Activated CD8-positive, alpha-beta memory T cell treated with anti-CD3 and anti-CD28 coated beads, Interleukin-2, amount 50 U/mL, for 1 hour (primary cell): ENCODE data around the gene RCAN3.
"Not testable (repeated sequence)": the region's sequence is repeated elsewhere in the genome, so short reads cannot be mapped to it uniquely, and the experiment has no call there.

Experiments used
- DNase-seq: peaks from one replicate; pipeline ENCODE4 v3.0.0-alpha.2; 2020; ENCODE audit errors: extremely low read depth

RCAN3 gene

GRCh38 chr1:24486331-24487065 lies 16.1 kb upstream of the RCAN3 start:
- DNase-seq, result no peak

- DNase-seq, result no peak
Observed at GRCh38 chr1:24487455-24487854, 15.2 kb upstream of the RCAN3 start.

DNA sequence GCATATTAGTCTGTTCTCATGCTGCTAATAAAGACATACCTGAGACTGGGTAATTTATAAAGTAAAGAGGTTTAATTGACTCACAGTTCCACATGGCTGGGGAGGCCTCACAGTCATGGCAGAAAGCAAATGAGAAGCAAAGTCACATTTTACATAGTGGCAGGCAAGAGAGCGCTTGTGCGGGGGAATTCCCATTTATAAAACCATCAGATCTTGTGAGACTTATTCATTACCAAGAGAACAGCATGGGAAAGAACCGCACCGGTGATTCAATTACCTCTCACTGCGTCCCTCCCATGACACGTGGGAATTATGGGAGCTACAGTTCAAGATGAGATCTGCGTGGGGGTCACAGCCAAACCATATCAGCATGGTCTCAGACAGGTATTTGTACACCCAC lies 14.5 kb upstream of the RCAN3 start:
- DNase-seq, result not testable (repeated sequence)

- no peak for DNase-seq
Observed at GRCh38 chr1:24489674-24490073, 13.0 kb upstream of the RCAN3 start.

DNA sequence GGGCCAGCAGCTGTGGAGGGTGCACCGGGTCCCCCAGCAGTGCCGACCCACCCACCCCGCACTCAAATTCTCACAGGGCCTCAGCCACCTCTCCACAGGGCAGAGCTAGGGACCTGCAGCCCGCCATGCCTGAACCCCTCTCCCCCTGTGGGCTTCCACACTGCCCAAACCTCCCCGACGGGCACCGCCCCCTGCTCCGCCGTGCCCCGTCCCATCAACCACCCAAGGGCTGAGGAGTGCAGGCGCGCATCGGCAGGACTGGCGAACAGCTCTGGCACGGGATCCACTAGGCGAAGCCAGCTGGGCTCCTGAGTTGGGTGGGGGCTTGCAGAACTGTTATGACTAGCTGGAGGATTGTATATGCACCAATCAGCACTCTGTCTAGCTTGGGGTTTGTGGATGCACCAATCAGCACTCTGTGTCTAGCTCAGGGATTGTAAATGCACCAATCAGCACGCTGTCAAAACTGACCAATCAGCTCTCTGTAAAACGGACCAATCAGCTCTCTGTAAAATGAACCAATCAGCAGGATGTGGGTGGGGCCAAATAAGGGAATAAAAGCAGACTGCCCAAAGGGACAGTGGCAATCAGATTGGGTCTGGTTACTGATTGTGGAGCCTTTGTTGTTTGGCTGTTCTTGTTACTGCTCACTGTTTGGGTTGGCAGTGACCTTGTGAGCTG lies 12.4 kb upstream of the RCAN3 start:
- no peak for DNase-seq

DNA sequence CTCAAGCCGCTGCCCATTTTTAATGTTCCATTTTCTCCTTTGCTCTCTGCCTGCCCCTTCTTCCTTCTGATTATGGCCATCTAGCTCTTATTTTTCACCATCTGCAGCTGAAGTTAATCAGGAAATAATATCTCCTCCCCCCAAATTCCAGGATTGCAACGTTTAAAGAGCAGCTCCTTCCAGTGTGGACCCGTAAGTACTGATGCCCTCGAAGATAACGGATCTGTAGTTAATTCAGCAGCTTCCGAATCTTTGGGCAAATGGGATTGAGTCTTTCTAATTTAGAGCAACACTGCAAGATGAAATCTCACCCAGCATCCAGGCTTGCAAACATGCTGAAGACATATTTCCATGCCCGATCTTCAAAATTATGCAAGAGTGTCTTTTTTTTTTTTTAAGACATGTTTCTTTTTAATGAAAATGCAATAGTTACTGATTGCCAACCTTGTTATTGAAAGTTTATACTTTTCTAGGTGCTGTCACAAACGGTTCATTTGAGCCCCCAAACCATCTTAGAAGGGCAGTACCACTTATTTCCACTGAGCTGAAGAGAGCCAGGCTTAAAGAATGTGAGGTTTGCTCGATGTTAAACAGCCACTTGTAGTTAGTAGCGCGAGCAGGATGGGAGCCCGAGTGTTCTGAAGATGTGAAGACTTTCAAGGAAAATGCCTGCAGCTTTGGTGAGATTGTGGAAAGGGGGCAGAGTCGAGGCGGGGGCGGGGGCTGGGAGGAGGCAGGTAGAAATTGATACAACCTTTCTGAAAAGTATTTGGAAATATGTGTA lies 10.9 kb upstream of the RCAN3 start:
- DNase-seq, result no peak

- not testable (repeated sequence) for DNase-seq
Observed at GRCh38 chr1:24492935-24493334, 9.7 kb upstream of the RCAN3 start.

GRCh38 chr1:24493785-24494184 lies 8.9 kb upstream of the RCAN3 start:
- no peak for DNase-seq

GRCh38 chr1:24498589-24498988 lies 4.0 kb upstream of the RCAN3 start:
- DNase-seq, result no peak

GRCh38 chr1:24500448-24501048 lies 2.1 kb upstream of the RCAN3 start:
- no peak for DNase-seq

DNA sequence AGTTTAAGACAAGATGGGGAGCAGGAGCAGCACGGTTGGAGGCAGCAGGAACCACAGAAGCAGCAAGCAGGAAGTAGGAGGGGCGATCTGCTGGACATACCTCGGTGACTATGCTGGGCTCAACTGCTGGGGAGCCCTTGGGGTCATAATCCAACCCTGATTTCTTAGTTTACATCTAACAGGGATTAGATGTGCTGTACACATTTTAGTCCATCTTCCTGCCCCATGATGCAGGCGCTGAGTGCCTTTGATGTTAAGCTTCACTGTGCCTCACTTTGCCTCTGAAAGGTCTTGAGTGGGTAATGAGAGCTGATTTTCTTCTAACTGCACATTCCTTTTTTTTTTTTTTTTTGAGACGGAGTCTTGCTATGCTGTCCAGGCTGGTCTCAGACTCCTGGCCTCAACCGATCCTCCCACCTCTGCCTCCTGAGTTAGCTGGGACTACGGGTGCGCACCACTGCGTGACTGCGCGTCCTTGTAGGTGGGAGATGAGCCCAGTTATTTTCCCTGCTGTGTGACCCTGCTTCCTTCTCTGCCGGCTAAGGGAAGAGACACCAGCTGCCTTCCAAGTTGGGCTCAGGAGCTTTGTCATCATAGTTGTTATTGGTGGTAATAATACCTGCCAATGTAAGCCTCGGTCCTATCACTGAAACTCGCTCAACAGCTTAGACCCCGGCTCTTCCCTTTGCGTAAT lies 1.1 kb upstream of the RCAN3 start:
- DNase-seq, result no peak

DNA sequence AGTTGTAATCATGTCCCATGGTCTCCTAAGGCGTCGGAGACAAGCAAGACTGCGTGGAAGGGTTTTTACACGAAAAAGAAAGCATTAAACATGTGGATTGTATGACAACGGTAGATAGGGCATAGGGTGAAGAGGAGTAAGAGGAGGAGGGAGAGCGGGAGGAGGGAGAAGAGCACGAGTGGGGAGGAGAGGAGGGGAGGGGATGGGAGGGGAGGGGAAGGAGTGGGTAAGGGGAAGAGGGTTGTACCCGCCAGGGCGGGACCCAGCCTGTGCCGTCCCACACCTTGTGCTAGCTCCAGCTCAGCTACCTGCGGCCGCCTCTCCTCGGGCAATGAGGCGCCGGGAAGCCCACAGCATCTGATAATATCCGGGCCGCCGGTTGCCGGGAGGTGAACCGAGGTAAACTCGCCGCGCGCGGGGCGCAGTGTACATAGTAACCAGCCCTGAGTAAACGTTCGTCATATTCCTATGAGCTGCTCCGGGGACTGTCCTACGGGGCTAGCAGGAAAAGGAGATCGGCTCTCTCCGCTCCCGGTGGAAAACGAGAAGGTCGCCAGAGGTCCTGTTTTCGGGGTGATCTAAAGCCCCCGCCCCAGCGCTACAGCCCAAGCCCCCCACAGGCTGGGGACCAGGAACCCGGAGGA lies 449 bp upstream of the RCAN3 start:
- peak; percentile 74 for DNase-seq

- DNase-seq, result no peak
Observed at GRCh38 chr1:24503059-24503751, 569 bp downstream of the RCAN3 start.

DNA sequence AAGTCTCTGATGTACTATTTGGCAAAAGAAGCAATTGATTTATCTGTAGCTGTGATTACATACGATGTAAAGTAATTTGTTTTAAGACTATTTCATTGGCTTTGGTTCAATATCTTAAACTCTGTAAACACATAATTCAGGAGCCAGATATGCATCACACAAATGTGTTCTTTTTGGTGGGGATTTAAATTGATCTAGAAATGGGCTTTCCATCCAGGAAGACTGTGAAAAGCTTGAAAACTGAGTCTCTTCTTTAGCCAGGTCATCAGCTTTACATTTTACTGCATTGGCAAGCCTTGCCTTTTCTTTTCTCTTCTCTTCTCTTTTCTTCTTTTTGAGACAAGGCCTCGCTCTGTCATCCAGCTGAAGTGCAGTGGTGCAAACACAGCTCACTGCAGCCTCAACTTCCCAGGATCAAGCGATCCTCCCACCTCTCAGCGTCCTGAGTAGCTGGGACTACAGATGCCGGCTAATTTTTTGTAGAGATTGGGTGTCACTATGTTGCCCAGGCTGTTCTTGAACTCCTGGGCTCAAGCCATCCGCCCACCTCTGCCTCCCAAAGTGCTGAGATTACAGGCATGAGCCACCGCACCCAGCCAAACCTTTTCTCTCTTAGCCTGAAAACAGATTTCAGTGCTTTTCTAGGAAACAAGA lies 1.4 kb downstream of the RCAN3 start:
- DNase-seq, result no peak

GRCh38 chr1:24504560-24504959 lies 1.9 kb downstream of the RCAN3 start:
- no peak for DNase-seq

GRCh38 chr1:24505816-24506215 lies 3.2 kb downstream of the RCAN3 start:
- DNase-seq, result no peak

- DNase-seq, result no peak
Observed at GRCh38 chr1:24506691-24507381, 4.2 kb downstream of the RCAN3 start.

DNA sequence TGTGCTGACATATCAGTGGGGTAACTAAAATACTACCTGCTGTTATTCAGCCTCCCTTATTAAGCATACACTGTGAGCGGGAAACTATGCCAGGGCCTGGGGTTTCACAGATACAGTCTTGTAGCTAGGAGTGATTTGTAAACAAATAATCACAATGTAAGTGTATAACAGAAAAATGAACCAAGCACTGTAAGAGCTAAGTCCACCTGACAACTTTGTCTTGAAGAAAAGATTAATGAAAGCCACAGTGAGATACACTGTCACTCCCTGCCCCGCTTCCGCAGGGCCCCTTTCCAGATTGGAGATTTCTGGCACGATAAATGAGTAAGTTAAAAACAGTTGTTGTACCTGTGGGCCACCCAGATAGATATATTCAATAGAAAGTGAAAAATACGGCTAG lies 4.8 kb downstream of the RCAN3 start:
- no peak for DNase-seq

DNA sequence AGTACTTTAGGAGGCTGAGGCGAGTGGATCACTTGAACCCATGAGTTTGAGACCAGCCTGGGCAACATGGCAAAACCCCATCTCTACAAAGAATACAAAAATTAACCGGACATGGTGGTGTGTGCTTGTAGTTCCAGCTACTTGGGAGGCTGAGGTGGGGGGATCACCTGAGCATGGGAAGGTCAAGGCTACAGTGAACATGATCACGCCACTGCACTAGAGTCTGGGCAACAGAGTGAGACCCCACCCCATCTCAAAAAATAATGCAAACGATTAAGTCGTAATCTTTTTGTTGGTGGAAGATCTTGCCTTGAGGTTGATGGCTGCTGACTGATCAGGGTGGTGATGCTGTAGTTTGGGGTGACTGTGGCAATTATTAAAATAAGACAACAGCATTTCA lies 6.3 kb downstream of the RCAN3 start:
- DNase-seq, result no peak

- DNase-seq, result no peak
Observed at GRCh38 chr1:24513706-24514105, 11.1 kb downstream of the RCAN3 start.
